GM19023 (cell line): ENCODE measurements around the gene PRR14.
"Not testable (repeated sequence)": the region's sequence is repeated elsewhere in the genome, so short reads cannot be mapped to it uniquely, and the experiment has no call there.

Experiments used
- ATAC-seq: cut with Tn5 transposase; IDR thresholded peaks from one replicate; pipeline ENCODE4 v1.9.1; 2021; ENCODE audit warnings: mild to moderate bottlenecking, moderate library complexity; ENCODE audit not compliant: unreplicated experiment

Gene PRR14

GRCh38 chr16:30628628-30629540 is 21.9 kb upstream of the PRR14 start:
- no peak for ATAC-seq

- ATAC-seq, result not testable (repeated sequence)
These were observed 18.3 kb upstream of the PRR14 start for GRCh38 chr16:30632454-30632853.

DNA sequence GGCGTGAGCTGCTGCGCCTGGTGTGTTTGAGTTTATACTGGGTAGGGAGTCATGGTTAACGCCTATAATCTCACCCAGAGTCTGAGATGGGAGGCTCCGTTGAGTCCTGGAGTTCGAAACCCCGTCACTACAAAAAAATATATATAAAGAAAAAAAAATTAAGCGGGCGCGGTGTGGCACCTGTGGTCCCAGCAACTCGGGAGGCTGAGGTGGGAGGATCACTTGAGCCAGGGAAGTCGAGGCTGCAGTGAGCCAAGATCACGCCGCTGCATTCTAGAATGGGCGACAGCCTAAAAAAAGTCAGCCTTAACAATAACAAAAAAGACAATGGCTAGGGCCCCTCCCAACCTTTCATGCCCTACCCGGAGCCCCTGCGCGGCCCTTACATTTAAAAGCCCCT is 17.2 kb upstream of the PRR14 start:
- no peak for ATAC-seq

DNA sequence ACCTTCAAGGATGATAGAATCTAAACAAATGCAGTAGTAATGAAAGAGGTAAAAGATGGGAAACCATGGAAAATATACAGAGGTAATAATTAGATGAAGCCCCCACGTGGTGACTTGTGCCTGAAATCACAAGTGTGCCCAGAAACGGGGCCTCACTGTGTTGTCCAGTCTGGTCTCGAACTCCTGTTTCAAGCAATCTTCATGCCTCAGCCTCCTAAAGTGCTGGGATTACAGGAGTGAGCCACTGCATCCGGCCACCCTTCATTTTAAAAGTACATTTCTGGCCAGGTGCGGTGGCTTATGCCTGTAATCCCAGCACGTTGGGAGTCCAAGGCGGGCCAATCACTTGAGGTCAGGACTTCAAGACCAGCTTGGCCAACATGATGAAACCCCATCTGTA is 14.2 kb upstream of the PRR14 start:
- no peak for ATAC-seq

DNA sequence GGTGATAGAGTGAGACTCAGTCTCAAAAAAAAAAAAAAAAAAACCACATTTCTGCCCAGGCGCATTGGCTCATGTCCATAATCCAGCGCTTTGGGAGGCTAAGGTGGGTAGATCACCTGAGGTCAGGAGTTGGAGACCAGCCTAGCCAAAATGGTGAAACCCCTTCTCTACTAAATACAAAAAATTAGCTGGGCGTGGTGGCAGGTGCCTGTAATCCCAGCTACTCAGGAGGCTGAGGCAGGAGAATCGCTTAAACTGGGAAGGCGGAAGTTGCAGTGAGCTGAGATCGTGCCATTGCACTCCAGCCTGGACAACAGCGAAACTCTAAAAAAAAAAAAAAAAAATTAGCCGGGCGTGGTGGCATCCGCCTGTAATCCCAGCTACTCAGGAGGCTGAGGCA is 13.6 kb upstream of the PRR14 start:
- not testable (repeated sequence) for ATAC-seq

GRCh38 chr16:30637944-30638343 is 12.8 kb upstream of the PRR14 start:
- ATAC-seq, result no peak

DNA sequence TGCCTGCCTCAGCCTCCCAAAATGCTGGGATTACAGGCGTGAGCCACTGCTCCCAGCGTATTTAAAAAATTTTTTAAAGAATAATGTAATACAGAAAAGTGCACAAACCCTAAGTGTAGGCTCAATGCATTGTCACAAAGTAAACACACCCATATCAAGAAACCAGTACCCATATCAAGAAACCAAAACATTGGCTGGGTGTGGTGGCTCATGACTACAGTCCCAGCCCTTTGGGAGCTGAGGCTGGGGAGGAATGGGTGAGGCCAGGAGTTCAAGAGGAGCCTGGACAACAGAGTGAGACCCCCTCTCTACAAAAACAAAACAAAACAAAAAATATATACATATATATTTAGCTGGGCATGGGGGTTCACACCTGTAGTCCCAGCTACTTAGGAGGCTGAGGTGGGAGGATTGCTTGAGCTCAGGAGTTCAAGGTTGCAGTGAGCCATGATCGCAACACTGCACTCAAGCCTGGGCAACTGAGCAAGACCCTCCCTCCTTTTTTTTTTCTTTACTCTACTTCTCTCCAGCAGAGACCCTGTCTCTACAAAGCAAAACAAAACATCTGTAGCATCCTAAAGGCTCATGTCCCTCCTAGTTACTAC is 9.3 kb upstream of the PRR14 start:
- ATAC-seq, result no peak

DNA sequence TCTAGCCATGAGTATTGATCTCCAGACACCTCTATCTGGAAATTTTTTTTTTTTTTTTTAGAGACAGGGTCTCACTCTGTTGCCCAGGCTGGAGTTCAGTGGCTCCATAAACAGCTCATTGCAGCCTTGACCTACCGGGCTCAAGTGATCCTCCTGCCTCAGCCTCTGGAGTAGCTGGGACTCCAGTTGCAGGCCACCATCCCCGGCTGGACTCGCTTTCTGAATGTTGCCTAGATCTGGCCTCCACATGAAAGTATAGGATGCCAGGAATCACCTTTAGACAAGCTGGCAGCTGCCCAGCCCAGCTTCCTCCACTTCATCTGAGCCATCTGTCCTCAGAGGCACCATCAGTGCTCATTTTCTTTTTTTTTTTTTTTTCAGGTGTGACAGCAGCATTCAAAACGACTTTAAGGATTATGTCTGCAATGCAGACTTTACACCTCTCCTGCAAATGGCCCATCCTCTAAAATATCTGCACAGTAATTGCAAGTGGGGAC is 6.4 kb upstream of the PRR14 start:
- ATAC-seq, result no peak

GRCh38 chr16:30645727-30646126 is 5.0 kb upstream of the PRR14 start:
- no peak for ATAC-seq

DNA sequence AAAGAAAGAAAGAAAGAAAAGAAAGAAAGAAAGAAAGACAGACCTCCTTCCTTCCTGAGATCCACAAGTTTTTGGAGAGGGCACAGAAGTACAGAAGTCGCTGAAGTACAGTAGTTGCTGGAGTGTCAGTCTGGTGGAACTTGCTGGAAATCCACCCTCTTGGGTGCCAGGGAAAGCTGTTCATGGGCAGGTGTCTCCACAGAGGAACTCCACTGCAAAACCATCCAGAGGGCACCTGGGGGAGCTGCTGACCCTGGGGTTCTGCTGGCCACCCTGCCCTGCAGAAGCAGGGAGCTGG is 3.5 kb upstream of the PRR14 start:
- no peak for ATAC-seq

- no peak for ATAC-seq
These were observed 913 bp upstream of the PRR14 start for GRCh38 chr16:30649725-30650368.

GRCh38 chr16:30651124-30652004 is 604 bp downstream of the PRR14 start:
- ATAC-seq, result peak; percentile 49

- ATAC-seq, result no peak
These were observed 1.2 kb downstream of the PRR14 start for GRCh38 chr16:30652005-30652296.

- ATAC-seq, result no peak
These were observed 2.0 kb downstream of the PRR14 start for GRCh38 chr16:30652718-30653117.

- ATAC-seq, result no peak
These were observed 4.1 kb downstream of the PRR14 start for GRCh38 chr16:30654856-30655255.

DNA sequence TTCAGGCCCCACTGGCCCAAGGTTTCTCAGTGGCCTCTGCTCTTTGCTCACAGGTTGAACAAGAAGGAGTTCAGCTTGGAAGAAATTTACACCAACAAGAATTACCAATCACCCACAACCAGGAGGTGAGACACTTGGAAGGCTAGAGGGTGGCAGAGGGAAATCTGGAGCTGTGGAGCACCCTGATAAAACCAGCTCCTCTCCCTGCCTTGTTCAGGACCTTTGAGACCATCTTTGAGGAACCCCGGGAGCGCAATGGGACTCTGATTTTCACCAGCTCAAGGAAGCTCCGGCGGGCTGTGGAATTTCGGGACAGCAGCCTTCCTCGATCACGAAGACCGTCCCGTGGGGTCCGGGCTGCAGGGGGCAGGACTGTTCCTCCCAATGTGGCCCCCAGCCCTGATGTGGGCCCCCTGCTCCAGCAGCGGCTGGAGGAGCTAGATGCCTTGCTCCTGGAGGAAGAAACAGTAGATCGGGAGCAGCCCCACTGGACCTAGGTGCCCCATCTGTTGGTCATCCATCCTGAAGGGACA is 5.1 kb downstream of the PRR14 start:
- no peak for ATAC-seq

GRCh38 chr16:30656388-30656787 is 5.6 kb downstream of the PRR14 start:
- no peak for ATAC-seq

GRCh38 chr16:30656974-30657865 is 6.5 kb downstream of the PRR14 start:
- no peak for ATAC-seq

DNA sequence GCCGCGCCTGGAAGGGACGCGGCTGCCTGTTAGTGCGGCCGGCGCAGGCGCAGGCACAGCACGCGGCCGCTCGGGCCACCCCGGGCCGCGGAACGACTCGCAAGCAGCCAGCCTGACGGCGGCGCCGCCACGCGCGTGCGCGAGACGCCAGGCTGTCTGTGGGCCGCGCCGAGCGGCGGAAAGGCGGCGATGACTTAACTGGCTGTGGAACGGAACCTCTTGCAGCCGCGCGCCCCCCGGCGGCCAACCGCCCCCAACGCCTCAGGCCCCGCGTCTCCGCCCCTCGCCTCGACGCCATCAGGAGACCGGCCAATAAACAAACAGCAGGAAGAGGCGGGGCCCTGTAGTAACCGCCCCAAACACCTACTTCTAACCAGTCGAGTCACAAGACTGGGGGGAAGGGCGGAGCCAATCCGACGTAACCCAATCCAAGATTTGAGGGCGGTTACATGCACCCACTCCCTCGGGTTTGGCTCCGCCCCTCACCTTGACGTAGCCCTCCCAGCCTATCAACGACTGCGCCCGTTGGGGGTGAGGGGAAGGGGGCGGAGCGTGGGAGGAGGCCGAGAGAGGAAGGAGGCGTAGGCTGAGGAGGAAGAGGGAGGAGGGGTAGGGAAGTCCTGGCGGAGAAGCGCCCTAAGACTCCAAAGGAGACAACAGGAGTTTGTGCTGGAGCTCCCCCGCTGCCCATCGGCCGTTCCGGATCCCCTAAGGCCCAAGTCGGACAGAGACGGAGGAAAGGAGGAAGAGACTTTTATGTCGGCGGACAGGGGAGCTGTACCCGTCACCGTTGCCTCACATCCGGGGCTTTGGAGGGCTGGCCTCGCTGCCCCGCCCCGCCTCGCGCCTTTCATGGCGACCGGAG is 7.3 kb downstream of the PRR14 start, which contains the start of gene FBRS:
TSS of gene FBRS (plus strand) at position 566 of the 865 bp plus-strand sequence. CDS start 1,088 bp downstream, outside the sequence.
- ATAC-seq, result peak; percentile 73
